GM19468 (cell line): ENCODE results near the gene RBM5.

Experiments
- ATAC-seq: cut with Tn5 transposase; IDR thresholded peaks from one replicate; pipeline ENCODE4 v1.9.1; 2021; ENCODE audit warnings: mild to moderate bottlenecking, moderate library complexity, moderate number of reproducible peaks; ENCODE audit not compliant: unreplicated experiment; ENCODE audit errors: extremely low read depth

The RBM5 gene

DNA sequence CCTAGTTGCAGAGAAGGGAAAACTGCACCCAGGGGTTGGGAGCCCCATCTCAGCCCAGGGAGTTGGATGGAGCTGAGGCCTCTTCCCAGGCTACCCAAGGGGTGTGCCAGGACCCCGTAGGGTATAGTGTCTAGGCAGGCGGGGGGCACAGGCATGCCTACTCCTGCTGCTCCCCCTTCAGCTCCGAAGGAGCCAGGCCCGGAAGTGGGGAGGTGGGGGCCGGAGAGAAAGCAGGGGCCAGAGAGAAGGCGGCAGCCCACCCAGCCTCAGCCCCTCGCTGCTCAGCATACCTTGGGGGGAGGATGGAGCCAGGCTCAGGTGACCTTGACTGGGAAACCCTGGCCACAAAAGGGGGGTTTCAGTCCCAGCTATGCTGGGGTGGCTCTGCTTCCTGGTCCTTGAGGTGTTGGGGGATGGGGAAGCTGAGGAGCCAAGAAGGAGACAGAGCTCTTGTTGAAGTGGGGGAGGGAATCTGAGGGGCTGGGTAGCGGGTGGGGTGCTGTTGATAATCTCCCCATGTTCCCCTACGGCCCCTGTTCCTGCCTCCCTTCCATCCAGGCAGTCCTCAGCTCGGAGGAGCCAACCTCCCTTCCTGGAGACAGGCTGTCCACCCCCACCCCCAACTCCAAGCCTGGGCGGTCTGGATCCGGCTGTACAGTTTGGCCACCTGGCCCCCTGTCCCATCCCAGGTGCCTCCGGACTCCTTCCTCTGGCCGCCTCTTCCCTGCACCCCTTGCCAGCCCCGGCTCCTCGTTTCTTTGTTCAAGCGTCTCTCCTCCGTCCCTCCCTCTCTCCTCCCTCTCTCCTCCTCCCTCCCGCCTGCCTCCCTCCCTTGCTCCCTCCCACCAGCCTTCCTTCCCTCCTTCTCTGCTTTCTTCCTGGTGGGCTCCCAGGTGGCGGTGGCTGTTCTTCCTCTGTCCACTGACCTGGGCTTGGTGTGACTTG, 68.1 kb downstream of the RBM5 start:
- ATAC-seq: no peak

GRCh38 chr3:50157827-50158529, 69.3 kb downstream of the RBM5 start:
- ATAC-seq: no peak

- no peak for ATAC-seq
These were observed 69.9 kb downstream of the RBM5 start for GRCh38 chr3:50158530-50159146.

- no peak for ATAC-seq
These were observed 71.9 kb downstream of the RBM5 start for GRCh38 chr3:50160561-50160983.

- ATAC-seq: no peak
These were observed 72.6 kb downstream of the RBM5 start for GRCh38 chr3:50161320-50161719.

DNA sequence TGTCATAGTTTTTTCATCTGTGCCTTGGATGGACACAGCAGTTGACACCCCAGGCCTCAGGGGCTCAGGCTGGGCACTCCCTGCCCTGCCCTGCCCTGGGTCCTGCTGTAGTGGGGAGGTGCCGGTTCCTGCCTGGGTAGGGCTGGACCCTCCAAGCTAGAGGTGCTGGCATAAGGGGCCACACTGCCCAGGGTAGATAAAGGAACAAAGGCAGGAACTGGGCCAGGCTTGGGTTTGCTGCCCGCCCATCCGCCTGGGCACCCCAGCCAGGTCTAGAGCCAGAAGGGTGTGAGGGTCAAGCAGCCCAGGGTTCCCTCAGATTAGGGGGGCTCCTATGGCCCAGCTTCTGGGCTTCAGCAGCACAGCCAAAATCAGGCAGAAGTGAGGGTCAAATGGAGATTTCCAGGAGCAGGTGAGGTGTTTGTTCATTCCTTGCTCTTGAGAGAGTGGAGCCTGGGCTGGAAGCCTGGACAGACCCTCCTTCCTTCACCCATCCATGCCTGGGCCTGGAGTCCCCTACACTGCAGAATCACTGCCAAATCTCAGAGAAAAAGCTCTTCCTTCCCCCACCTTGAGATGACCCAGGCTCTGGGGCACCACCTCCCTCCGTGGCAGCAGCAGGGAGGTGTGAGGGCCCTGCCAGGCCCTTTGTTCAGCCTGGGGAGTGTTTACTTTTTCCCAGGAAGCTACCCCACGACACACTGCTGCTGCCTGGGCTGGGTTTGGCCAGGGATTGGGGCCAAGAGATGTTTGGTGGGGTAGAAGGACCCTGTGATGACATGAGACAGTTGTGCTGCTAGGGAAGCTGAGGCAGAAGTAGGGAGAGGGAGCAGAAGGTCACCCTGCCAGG, 73.5 kb downstream of the RBM5 start:
- ATAC-seq: no peak

- no peak for ATAC-seq
These were observed 75.1 kb downstream of the RBM5 start for GRCh38 chr3:50163572-50164455.

DNA sequence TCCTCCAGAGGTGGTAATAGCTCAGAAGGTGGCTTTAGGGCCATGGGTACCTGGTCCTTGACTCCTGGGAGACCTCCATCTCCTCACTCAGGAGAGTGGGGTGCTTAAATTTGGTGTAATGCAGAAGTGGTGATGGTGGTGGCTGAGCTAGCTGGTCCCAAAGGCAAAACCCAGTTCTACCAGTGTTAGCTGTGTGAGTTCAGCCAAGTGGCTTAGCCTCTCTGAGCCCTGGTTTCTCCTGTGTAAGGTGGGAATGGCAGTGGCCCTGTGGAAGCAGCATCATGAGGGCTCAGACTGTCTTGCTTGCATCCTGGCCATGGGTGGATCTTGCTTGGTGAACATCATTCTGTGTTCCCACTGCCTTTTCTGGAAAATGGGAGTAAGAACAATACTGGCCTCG, 75.8 kb downstream of the RBM5 start:
- ATAC-seq: no peak

DNA sequence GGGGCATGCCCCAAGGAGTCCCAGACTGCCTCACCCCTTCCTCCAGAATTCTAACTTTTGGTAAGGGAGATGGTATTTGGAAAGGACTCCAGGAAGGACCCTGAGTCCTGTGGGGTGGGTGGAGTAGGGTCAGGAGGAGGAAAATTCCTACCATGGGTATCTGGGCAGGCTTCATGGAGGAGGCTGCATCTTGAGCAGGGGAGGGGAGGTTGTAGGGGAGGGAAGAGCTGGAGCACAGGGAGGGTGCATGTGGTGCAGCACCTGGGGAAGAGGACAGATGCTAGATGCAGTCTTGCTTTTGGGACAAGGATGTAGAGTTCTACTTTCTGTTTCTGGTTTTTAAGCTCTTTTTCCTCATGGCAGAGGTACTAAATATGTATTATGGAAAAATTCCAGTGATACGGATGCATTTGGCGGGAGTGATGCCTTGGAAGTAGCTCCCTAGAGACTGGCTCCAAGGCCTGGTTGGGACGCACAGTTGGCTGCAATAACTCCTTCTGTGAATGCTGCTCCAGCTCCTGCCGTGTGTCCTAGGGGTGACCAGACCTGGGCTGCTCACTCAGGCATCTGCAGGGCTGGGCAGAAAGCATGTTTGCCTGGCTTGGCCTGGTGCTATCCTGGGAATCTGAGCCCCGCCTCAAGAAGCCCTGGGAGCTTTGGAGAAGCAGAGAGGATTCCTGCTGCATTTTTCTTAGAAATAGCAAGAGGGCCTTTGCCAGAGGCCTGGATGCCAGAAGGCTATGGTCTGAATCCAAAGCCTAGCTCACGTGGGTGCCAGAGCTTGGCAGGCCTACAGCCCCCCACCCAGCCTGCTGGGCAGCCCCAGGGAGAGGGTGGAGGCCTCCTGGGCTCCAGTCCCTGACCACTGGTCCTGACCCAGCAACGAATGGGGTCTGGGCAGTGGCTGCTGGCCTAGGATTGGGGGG, 76.5 kb downstream of the RBM5 start:
- no peak for ATAC-seq

DNA sequence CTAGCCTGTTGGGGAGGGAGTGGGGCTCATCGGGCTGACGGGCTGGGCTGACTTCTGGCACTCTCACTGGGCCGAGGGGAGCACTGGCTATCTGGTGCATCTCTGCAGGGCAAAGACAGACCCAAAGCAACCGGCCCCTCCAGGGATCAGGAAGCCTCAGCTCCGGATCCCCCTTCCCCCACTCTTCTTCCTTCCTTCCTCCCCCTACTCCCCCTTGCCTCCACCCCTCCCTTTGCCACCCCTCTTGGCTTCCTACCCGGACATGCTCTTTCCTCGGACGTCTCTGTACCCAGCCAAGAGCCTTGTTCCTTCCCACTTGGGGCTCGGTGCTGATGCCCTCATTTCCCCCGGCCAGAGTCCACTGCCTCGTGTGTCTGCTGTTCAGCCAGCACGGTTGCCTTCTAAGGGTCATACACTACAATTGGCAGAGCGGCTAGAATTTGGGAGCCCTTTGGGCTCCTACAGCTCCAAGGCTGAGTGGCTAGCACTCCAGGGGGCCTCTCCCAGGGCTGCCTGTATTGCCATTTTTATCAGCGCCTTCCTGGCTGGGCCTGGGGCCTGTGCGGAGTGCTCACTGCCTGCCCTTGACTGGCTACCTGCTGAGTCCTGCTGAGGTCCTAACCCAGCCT, 77.3 kb downstream of the RBM5 start:
- no peak for ATAC-seq

- ATAC-seq: no peak
These were observed 77.9 kb downstream of the RBM5 start for GRCh38 chr3:50166620-50167019.

GRCh38 chr3:50167069-50167840, 78.5 kb downstream of the RBM5 start:
- no peak for ATAC-seq

GRCh38 chr3:50167841-50168209, 79.1 kb downstream of the RBM5 start:
- no peak for ATAC-seq

DNA sequence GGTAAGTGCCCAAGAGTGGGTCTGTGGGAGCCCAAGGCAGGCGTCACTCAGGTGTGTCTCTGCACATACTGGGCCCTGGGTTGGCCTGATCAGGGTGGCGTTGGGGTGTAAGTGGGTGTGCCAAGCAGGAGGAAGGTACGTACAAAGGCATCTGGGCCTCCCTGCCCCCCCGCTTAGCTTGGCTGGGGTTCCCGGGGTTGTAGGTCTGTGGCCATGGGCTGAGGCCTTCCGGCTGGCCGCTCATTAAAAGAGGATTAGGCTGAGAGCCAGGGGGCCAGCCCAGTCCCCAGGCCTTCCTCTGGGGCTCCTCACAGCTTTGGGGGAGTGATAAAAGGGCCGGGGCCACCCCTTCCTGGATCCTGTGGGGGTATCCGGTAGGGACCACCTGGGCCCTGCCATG, 79.7 kb downstream of the RBM5 start:
- ATAC-seq: no peak
